Inferior parietal cortex (tissue), 1 donor: ENCODE data around the gene ACRV1.

Experiments used
- DNase-seq: peaks from one replicate; pipeline ENCODE4 v3.0.0-alpha.2; 2016; ENCODE audit errors: extremely low spot score

Gene ACRV1

DNA sequence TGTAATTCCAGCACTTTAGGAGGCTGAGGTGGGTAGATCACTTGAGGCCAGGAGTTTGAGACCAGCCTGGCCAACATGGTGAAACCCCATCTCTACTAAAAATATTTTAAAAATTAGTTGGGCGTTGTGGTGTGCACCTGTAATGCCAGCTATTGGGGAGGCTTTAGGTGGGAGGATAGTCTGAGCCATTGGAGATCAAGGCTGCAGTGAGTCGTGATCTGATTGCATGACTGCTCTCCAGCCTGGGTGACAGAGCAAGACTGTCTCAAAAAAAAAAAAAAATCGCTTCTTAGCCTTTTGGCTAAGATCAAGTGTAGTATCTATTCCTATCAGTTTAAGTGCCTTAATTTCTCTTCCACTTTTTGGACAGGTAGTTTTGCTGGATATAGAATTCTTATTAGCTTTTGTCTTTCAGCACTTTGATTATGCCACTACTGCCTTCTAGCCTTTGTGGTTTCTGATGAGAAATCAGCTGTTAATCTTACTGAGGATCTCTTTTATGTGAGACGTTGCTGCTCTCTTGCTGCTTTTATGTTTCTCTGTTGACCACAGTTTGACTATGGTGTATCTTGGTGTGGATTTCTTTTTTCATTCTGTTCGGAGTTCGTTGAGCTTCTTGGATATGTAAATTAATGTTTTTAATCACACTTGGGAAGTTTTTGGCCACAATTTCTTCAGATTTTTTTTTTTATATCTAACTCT is 31.0 kb downstream of the ACRV1 start:
- DNase-seq = no peak

GRCh38 chr11:125645871-125646270 is 34.8 kb downstream of the ACRV1 start:
- no peak for DNase-seq

DNA sequence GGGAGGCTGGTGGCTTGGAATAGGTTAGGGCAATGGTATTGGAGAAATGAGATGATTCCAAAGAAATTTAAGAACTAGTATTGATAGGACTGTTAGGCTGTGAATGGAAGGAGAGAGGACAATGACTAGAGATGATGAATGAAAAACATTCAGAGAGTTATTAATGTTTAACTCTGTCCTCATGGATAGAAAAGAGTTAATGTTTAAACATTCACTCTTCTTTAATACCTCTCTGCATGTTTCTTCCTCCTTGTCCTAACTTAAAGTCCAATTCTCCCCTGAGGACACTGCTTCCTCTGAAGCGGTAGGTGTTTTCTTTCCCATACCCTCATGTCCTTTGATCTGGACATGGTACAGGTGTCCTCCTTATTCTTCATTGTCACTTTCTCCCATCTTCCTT is 42.3 kb downstream of the ACRV1 start:
- no peak for DNase-seq

- no peak for DNase-seq
Measured at GRCh38 chr11:125637840-125638239, 42.8 kb downstream of the ACRV1 start.

- no peak for DNase-seq
Measured at GRCh38 chr11:125627236-125627910, 53.3 kb downstream of the ACRV1 start.

GRCh38 chr11:125626288-125626950 is 54.2 kb downstream of the ACRV1 start:
- DNase-seq = peak; percentile 27

- DNase-seq = peak; percentile 91
Measured at GRCh38 chr11:125625630-125626287, 54.9 kb downstream of the ACRV1 start.

DNA sequence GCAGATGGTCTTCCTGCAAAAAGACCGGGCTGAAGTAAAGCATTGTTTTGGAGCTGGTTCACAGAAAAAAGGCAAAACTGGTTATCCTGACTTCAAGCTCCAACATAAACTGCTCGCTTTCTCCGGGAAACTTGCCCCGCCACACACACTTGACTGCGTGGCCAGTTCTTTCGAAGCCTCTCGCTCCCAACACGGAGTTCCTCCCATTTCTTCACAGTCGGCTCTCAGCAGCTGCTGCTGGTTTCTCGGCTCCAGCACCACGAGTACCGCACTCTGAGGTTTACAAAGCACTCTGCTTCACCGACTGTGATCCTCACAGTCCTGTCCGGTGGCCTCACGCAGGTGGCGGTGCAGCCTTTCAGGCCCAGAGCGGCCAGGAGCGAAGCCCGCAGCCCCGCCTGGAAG is 55.4 kb downstream of the ACRV1 start:
- DNase-seq = no peak

- DNase-seq = no peak
Measured at GRCh38 chr11:125624756-125625213, 55.9 kb downstream of the ACRV1 start, which contains the start of gene CHEK1. CHEK1 (plus strand) TSS chr11:125625163; CDS start chr11:125626769, 1,606 bp downstream.

DNA sequence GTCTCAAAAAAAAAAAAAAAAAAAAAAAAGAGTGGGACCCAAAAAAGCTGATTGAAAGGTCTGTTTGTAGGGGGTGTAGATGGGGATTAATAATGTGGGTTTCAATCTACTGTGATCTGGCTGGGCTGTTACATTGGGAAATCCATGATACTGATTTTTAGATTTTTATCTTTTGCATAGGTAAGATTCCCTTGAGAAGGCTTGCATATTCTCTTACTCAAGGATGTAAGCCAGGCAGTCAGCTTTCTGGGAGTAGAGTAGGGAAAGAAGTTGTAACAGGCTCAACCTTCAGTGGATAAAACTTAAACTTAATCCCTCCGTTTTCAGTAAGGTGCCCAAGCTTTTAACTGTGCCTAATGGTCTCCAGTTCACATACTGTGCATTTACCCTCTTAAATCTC is 57.6 kb downstream of the ACRV1 start:
- no peak for DNase-seq

- DNase-seq = no peak
Measured at GRCh38 chr11:125621995-125622394, 58.7 kb downstream of the ACRV1 start.
